HG02885 (cell line): ENCODE data around the gene PIK3R1.
"Not testable (repeated sequence)": the region's sequence is repeated elsewhere in the genome, so short reads cannot be mapped to it uniquely, and the experiment has no call there.

Experiments
- ATAC-seq: cut with Tn5 transposase; IDR thresholded peaks from one replicate; pipeline ENCODE4 v1.9.1; 2021; ENCODE audit warnings: mild to moderate bottlenecking; ENCODE audit not compliant: unreplicated experiment, poor library complexity

The PIK3R1 gene

DNA sequence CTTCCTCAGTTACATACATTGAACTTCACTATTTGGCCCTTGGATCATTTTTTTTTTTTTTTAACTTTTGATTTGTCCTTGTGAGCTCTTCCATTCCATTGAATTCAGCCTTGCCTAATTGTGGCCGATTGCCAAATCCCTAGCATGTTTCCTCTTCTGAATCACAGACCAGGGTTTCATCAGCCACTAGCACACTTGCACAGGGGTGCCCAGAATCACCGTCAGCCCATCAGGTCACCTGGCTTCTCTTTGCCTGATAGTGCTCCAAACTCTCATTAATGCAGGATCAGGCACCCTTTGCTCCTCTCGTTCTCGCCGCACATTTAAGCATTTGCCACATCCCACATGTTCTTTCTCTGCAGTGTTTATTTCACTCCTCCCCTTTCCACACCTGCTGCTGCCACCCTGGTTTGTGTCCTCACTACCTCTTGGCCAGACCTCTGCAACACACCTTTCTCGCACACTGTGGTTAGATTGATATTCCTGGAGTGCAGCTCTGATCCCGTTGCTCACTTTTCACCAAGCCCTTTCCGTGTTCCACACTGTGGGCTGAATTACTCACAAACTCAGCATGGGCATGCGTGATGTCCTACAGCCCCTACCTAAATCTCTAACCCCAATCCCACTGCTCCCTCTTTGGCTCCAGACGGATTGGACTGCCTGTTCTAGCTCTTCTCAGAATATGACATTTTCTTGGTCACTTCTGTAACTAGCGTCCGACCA is 9.8 kb downstream of the PIK3R1 start:
- ATAC-seq = no peak

DNA sequence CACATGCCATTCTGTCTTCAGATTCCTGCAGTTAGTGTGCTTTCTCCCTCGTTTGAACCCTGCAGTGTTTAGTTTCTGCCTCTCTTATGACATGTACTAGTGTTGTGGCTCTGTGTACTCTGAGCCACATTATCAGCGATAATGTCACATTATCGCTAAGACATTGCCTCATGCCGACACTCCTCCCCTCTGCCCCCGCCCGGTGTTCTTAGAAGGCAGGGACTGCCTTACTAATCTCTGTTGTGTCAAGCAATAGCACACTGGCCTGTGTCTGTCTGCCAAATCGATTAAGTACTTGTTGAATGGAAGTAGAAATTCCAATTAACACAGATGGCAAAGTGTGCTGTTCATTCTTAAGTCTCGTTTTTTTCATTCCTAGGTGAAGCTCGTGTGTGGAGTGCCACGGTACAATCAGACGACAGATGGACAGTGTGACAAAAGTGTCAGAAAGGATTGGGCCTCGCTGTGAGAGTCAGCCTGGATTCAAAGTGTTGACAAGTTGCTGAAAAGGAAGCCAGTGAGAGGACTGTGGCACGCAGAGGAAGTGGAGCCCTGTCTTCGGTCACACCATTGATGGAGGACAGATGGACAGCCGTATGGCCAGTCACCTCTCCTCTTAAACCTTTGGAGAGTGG is 10.5 kb downstream of the PIK3R1 start:
- ATAC-seq = no peak

DNA sequence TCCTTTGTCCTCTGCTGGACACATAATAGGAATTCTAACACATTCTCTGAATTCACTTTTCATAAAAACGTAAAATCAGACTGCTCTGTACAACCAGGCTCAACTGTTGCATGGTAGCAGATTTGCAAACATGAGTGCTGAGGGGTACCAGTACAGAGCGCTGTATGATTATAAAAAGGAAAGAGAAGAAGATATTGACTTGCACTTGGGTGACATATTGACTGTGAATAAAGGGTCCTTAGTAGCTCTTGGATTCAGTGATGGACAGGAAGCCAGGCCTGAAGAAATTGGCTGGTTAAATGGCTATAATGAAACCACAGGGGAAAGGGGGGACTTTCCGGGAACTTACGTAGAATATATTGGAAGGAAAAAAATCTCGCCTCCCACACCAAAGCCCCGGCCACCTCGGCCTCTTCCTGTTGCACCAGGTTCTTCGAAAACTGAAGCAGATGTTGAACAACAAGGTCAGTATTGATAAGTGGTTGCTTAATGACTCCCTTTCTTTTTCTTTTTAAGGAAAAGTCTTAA is 11.1 kb downstream of the PIK3R1 start:
- ATAC-seq = no peak

DNA sequence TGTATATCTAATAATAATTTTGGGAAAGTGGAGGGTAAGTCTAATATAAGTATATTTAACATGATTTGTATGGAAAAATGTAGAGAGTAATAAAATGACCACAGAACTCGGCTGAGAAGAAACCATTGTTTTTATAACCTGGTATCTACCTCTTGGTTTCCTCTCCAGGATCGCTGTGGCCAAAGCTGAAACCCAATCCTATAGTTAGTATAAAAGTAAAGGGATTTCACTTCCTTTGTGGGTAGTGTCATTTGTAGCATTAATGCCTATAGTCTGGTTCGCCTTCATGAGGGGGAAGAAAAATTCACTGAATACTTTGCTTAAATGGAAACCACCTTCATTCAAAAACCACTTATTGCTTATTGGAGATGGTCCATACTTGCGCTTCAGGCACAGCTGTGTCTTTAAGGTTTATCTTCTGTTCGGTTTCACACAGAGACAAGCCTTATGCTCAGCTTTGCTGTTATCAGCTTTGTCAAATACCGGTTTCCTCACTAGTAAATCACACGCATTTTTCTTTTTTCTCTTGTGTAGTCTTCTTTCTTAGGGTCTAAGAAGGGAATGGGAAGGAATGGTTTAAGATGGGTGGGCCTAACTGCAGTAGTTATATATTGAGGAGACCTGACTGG is 12.1 kb downstream of the PIK3R1 start:
- no peak for ATAC-seq

DNA sequence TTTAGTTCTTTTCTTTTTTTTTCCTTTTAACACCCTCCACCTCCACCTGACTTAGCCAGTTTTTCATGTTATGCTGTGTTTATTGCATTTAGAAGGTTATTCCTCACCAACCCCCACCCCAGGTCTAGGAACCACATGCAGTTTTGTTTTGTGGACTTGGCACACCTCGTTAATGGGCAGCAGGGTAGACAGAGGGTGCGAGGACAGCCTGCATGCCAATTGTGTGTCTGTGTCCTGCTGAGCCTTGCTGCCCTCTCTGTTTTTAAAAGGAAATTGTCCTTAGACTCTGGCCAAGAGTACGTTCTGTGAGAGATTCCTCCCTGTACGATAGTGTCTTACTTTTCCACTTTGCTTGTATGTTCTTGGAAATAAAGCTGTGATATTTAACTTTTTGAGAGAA is 13.9 kb downstream of the PIK3R1 start:
- ATAC-seq = no peak

DNA sequence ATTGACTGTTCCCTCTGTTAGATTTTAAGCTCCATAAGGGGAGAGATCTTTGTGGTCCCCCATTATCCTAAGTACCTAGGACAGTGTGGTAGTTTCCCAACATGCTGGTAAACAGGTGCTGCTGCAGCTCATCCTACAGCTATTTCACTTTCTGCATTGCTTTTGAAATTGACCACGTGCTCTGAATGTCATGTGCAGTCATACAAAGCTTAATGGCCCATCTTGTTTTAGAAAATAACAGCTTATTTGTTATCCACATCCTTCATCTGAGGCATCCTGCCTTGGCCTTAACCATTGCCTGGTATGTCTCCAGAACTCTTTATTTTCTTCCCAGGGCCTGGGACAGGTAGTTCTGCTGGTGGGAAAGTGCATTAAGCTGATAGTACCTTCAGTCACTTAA is 14.7 kb downstream of the PIK3R1 start:
- no peak for ATAC-seq

DNA sequence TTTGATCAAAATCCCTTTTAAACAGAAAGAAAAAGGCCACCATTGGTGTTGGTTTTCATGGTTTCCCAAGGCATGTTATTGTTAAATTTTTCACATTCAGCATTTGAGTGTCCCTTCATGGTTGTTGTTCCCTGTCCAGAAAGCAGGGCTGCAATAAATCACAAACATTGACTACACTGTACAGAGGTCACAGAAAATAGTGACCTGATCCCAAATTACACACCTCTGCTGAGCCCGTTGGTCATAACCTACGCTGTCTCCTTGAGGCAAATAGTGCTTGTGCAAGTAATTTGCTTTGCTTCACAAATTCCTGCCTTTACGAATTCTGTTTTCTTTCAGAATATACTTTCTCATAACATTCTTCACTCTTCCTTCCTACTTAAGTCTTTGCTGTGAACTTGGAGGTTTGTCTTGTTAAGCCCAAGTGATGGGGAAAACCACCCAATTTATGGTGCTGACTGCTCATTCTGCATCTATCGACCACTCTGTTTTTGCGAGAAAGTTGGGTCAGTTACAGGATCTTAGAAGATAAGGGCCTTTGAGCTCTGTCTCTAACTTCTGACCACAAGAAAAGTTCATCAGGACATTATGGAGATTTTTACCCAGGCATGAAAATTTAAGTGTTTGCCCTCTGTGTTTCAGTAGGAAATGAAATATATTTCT is 16.0 kb downstream of the PIK3R1 start:
- no peak for ATAC-seq

DNA sequence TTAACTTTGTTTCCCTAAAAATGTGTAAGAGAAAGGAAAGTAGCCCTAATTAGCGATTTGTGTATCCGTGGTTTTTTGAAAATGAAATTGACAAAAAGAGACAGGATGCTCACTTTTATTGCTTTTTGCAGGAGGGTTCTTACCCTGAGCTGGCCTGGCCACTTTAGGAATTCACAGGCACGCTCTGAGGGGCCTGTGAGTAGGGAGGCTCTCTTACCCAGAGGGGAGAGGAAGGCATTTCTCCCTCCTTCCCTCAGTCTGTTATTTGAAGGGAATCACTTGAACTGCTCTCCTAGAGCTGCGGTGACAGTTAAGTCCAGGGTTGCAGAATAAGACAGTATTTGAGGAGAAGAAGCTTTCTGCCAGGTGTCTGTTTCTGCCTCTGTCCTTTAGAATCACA is 16.7 kb downstream of the PIK3R1 start:
- no peak for ATAC-seq

DNA sequence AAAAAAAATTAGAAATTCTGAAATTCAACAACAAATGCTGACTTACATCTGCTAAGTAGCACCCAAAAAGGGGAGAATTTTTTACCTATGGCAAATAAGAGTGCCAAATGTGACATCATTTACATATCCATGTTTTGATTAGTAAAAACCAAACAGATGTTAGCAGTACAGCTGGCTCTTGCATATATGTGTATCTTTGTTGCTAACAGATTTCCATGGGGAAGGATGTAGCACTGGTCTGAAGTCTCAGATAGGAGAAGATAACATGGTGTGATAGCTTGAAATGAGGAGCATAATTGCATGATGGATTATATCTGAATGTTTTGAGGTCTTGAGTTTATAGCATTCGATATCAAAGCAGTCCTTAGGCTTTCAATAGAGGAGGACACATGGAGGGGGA is 17.5 kb downstream of the PIK3R1 start:
- no peak for ATAC-seq

DNA sequence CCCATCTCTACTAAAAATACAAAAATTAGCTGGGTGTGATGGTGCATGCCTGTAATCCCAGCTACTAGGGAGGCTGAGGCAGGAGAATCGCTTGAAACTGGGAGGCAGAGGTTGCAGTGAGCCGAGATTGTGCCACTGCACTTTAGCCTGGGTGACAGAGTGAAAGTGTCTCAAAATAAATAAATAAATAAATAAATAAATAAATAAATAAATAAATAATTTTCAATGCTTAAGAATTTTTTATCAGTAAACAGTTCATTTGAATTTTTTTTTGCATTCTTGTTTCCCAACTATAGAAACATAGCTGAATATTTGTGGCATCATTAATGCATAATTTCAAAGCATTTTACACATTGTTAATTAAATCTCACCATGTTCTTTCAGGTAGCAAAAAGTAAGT is 19.7 kb downstream of the PIK3R1 start:
- ATAC-seq = not testable (repeated sequence)

DNA sequence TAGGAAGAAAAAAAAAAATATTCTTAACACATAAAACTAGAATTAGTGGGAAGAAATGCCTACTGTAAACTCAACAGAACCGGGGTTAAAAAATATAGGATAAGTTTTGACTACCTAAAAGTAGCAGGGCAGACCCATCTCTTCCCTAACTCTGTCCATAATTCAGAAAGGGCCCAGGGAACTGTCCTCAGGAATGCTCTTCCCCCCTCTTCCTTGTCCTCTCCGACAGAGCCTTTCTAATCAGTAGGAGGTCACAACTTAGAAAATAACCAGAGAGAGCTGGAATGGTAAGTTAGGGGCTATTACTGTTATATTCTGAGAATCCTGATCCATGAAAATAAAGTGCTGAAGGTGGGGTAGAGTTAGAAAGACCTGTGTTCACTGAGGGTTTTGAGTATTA is 22.2 kb downstream of the PIK3R1 start:
- no peak for ATAC-seq

DNA sequence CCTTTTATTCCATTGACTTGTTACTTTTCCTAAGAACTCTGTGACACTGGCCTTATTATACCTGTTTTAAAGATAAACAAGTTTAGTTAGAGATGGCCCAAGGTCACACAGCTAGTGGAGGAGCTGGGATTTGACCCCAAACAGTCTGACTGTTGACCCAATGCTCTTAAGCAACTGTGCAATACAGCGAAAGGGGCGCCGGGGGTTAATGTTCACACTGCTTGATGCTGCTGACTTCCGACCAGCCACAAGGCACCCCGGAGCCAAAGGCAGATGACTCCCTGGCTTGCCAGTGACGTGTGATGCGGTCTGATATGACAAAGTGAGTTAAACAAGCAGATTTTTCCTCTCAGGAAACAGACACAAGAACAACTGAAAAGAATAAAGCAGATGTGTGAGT is 23.9 kb downstream of the PIK3R1 start:
- ATAC-seq = peak; percentile 81

DNA sequence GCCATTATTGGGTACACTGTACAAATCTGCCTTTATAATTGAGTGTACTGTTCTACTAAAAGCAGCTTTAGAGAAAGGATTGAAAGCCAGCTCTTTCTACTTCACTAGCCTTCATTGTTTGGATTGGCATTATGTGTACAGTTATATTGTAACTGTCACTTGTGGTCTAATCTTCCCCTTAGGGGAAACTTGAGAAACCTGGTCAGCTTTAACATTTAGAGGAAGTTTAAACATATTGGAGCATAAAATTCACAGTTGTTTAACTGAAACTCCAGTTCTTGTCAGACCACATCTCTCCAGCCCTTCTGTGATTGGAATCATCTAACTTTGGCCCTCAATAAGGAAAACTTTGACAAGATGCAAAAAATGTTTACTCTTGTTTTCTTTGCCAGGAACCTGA is 24.6 kb downstream of the PIK3R1 start:
- peak; percentile 69 for ATAC-seq

DNA sequence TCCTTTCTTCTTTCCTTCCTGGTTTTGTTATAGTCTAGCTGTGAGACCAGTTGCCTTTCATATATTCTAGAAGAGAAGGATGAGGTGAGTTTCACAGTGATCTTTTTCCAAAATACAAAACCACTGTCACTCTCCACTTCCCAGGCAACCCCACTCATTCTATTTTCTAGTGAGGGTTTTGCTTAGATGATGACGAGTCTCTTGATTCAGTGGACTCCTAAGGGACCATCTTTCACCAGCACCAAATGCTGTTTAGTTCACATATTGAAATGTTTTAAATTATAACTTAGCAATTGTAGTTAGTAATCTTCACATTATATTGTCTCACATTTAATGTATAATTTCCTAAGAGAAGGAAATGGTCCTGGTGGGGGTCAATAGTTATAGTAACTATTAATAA is 25.2 kb downstream of the PIK3R1 start:
- ATAC-seq = no peak

DNA sequence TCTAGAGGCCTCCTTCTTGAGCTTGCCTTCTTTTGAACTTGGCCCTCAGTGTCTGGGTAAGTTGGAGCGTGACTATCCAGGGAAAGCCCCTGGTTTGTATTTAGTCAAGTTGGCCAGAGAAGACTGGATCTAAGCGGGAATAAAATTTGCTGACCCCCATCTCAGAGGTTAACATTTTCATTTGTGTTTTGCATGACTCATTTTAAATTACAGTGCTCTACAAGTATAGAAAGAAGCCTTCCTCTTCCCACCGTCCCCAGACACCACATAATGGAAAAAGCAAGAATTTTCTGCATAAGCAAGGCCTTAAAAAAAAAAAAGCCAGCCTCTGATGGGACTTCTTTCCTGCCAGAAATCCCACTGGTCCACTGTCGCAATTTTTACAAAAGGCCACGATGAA is 27.2 kb downstream of the PIK3R1 start:
- no peak for ATAC-seq

DNA sequence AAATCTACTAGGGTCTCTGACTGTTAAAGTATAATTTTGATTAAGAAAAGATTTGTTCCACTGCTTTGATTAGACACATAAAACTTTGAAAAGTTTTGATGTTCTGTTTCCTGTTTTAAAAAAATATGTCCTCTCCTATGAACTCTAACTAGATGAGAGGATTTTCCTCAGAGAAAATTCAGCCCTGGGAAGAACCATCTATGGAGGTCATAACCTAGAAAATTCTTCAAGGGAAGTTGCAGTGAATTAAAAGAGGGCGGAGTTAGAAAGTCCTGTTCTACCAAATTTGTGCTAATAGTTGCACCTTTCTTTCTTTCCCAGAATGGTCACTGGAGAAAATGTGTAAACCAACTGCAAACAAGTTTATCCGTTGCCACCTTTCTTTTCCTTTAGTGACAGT is 27.7 kb downstream of the PIK3R1 start:
- no peak for ATAC-seq

DNA sequence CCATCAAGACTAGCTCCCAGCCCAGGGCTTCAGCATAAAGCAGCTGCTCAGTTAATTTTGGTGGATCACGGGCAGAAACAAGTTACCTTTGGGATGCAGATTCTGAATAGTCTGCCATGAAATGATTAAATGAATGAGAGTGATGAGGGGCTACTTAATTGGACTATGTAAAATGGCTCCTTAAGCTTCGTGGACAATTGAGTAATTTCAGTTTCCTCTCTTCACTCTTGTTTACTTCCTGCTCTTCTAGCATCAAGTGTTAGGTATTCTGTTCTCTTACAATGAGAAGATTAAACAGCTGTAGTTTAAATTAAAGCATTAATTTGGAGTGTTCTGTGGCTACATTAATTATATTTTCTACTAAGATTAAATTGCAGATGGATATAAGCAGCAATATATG is 28.1 kb downstream of the PIK3R1 start:
- ATAC-seq = no peak

DNA sequence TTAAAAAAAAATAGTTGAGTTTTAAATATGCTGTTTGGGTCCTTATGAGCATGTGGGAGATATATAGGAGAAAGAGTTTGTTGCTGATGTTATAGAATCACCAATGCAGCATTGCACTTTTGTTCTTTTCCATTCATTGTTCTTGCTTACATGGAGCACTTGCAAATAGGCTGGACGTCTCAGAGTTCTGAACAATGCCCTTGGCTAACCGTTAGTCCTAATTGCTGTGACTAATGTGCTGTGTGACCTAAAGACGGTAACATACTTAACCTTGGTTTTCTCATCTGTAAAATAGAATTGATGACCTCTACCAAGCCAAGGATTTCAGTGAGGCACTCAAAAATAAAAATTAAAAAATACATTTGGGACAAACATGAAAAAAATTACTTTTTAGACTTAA is 29.8 kb downstream of the PIK3R1 start:
- no peak for ATAC-seq

DNA sequence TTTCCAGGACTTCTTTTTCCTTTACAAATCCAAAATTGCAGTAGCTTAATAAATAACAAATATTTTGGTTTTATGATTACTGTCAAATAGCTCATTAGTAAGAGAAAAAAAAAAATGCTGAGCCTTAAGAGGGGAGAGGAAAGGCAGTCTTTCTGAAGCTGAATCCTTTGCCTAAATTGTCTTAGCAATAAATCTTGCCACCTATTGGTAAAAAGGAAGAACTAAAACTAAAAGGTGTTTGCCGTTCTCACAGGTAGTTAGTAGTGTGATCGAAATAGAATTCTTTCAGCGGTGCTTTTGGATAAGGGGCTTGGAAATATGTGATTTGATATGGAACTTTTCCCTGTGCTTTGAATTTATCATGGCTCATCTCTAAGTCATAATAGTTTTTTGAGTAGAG is 31.2 kb downstream of the PIK3R1 start:
- ATAC-seq = no peak

DNA sequence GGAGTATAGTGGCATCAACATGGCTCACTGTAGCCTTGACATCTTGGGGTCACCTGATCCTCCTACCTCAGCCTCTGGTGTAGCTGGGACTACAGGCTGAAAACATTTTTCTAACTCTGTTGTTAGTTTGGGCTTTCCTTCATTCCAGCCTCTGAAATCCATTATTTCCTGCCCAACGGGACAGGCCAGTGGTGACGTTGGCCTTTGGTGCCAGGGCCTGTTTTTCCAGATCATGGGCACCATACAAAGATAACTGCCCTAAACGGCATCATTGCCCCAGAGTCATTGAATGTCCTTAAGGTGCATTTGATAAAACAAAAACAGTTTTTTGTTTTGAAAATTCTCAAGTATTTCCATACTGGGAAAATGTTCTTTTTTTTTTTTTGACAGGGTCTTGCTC is 32.1 kb downstream of the PIK3R1 start:
- ATAC-seq = no peak

DNA sequence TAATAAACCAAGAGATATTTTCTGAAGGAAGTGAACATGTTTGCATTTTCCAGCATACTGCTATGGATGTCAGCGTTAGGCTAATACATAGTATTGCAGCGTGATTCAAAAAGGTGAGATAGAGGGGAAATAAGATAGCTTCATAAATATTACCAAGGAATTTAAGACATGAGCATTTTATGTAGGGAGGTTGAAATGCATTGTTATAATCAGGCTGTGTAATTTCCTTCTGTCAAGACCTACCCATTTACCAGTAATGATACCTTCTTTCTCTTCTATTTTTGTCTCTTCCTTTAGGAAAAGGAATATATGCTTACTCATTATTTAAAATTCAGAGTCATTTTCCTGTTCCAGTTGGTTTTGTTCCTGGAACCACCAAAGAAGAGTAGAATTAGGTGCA is 33.3 kb downstream of the PIK3R1 start:
- ATAC-seq = no peak
